GM23338 (cell line): ENCODE results near the gene CCDC61. TPM values are rescaled to one million over a fixed set of nuclear protein-coding genes. Genes with fewer than 3 reads are reported as not detected.

Experiments used
- ATAC-seq: fragments of 200-7000 bp; cut with Tn5 transposase; 3 replicates; pipeline ENCODE4 v1.9.1; 2020
- DNase-seq: peaks from one replicate; pipeline ENCODE4 v3.0.0-alpha.2; 2015; ENCODE audit warnings: low spot score
- H2AFZ ChIP-seq: fragments of 200-600 bp; sonication (generic); 2 replicates; pipeline ENCODE4 v1.8.0; 2016; ENCODE audit warnings: antibody characterized with exemption, mild to moderate bottlenecking, moderate library complexity
- H3F3A ChIP-seq: fragments of 200-600 bp; sonication (generic); replicated peaks from 2 replicates; pipeline ENCODE4 v1.8.0; 2017; ENCODE audit warnings: antibody characterized with exemption, mixed run types, low read depth
- H3K27ac ChIP-seq: fragments of 200-600 bp; sonication (generic); 2 replicates; pipeline ENCODE4 v1.6.1; 2016; ENCODE audit warnings: low read depth
- H3K27me3 ChIP-seq: fragments of 200-600 bp; sonication (generic); 2 replicates; pipeline ENCODE4 v1.8.0; 2016; ENCODE audit warnings: mild to moderate bottlenecking, mixed run types, moderate library complexity; ENCODE audit not compliant: insufficient read depth
- H3K36me3 ChIP-seq: fragments of 200-600 bp; sonication (generic); 2 replicates; pipeline ENCODE4 v1.8.0; 2016; ENCODE audit warnings: mild to moderate bottlenecking; ENCODE audit not compliant: insufficient read depth
- H3K4me1 ChIP-seq: fragments of 200-600 bp; sonication (generic); 2 replicates; pipeline ENCODE4 v1.8.0; 2016; ENCODE audit warnings: mild to moderate bottlenecking, moderate library complexity; ENCODE audit not compliant: insufficient read depth
- H3K4me2 ChIP-seq: fragments of 200-600 bp; sonication (generic); 2 replicates; pipeline ENCODE4 v1.7.1; 2017; ENCODE audit warnings: mixed run types
- H3K4me3 ChIP-seq: fragments of 200-600 bp; sonication (generic); 2 replicates; pipeline ENCODE4 v1.6.1; 2016; ENCODE audit warnings: mixed run types
- H3K79me2 ChIP-seq: fragments of 200-600 bp; sonication (generic); replicated peaks from 2 replicates; pipeline ENCODE4 v1.8.0; 2017; ENCODE audit warnings: mild to moderate bottlenecking; ENCODE audit not compliant: insufficient read depth
- H3K9me2 ChIP-seq: fragments of 200-600 bp; sonication (generic); 2 replicates; pipeline ENCODE4 v1.8.0; 2017; ENCODE audit not compliant: insufficient read depth
- H4K20me1 ChIP-seq: fragments of 200-600 bp; sonication (generic); replicated peaks from 2 replicates; pipeline ENCODE4 v1.8.0; 2017; ENCODE audit warnings: mild to moderate bottlenecking; ENCODE audit not compliant: insufficient read depth
- H3K27ac Mint-ChIP-seq: 2 replicates; pipeline ENCODE4 v1.8.0; 2020; ENCODE audit warnings: inconsistent platforms, mild to moderate bottlenecking, moderate library complexity, mixed read lengths
- H3K27me3 Mint-ChIP-seq: 3 replicates; pipeline ENCODE4 v1.8.0; 2022; ENCODE audit warnings: low read depth, mild to moderate bottlenecking, moderate library complexity, mixed read lengths, inconsistent platforms; ENCODE audit not compliant: insufficient read depth, poor library complexity
- H3K36me3 Mint-ChIP-seq: 3 replicates; pipeline ENCODE4 v1.8.0; 2021; ENCODE audit warnings: low read depth, mild to moderate bottlenecking, inconsistent platforms, moderate library complexity, mixed read lengths
- H3K4me1 Mint-ChIP-seq: 3 replicates; pipeline ENCODE4 v1.8.0; 2020; ENCODE audit warnings: mild to moderate bottlenecking, inconsistent platforms, mixed read lengths
- H3K4me3 Mint-ChIP-seq: 3 replicates; pipeline ENCODE4 v1.8.0; 2021; ENCODE audit warnings: moderate library complexity, mild to moderate bottlenecking, inconsistent platforms, mixed read lengths
- H3K9me3 Mint-ChIP-seq: 3 replicates; pipeline ENCODE4 v1.8.0; 2020; ENCODE audit warnings: moderate library complexity, mild to moderate bottlenecking, inconsistent platforms, mixed read lengths
- CREB1 ChIP-seq: fragments of 250-450 bp; sonication (Bioruptor Pico); IDR thresholded peaks from 2 replicates; pipeline ENCODE4 v1.5.0; 2020; ENCODE audit warnings: low read depth, mild to moderate bottlenecking, moderate library complexity
- CTCF ChIP-seq, 2 experiments: fragments of 200-600 bp in 1 of 2; sonication (generic) in 1 of 2; conservative IDR thresholded peaks; 2 replicates each; pipeline versions ENCODE4 v1.5.1 to v1.6.1; 2016 to 2017; ENCODE audit warnings: antibody characterized with exemption in 2 of 2, low read depth in 2 of 2, mild to moderate bottlenecking in 2 of 2, moderate library complexity in 1 of 2
- ETS1 ChIP-seq: IDR thresholded peaks from 2 replicates; pipeline ENCODE4 v1.6.1; 2016; ENCODE audit warnings: antibody characterized with exemption
- EZH2 ChIP-seq: fragments of 200-600 bp; sonication (generic); IDR thresholded peaks from one replicate; pipeline ENCODE4 v1.8.0; 2017; ENCODE audit warnings: antibody characterized with exemption, mild to moderate bottlenecking, low read depth; ENCODE audit not compliant: unreplicated experiment
- EZH2phosphoT487 ChIP-seq: fragments of 200-600 bp; sonication (generic); IDR thresholded peaks from one replicate; pipeline ENCODE4 v1.8.1; 2018; ENCODE audit warnings: antibody characterized with exemption; ENCODE audit not compliant: unreplicated experiment
- JUNB ChIP-seq: IDR thresholded peaks from one replicate; pipeline ENCODE4 v1.6.1; 2016; ENCODE audit warnings: antibody characterized with exemption; ENCODE audit not compliant: unreplicated experiment
- POLR2AphosphoS5 ChIP-seq: IDR thresholded peaks from 2 replicates; pipeline ENCODE4 v1.6.1; 2016; ENCODE audit warnings: antibody characterized with exemption, low read depth
- REST ChIP-seq: IDR thresholded peaks from one replicate; pipeline ENCODE4 v1.6.1; 2018; ENCODE audit warnings: antibody characterized with exemption; ENCODE audit not compliant: unreplicated experiment
- STAT1 ChIP-seq: IDR thresholded peaks from one replicate; pipeline ENCODE4 v1.6.1; 2016; ENCODE audit warnings: antibody characterized with exemption; ENCODE audit not compliant: unreplicated experiment
- ZNF114 ChIP-seq: fragments of 250-450 bp; sonication (Bioruptor Pico); IDR thresholded peaks from 2 replicates; pipeline ENCODE4 v1.5.0; 2020; ENCODE audit warnings: mild to moderate bottlenecking, moderate library complexity
- ZNF331 ChIP-seq: fragments of 250-450 bp; sonication (Bioruptor Pico); IDR thresholded peaks from 2 replicates; pipeline ENCODE4 v1.5.0; 2020; ENCODE audit warnings: low read depth, mild to moderate bottlenecking, moderate library complexity
- polyA plus RNA-seq: library from polyadenylated mRNA; unstranded; fragments of >200 nt; fragmentation: Nextera tagmentation; extraction: Ambion mirVana; gene quantifications from 2 replicates; pipeline ENCODE4 v1.2.1, GENCODE V29; 2016
- total RNA-seq: library from RNA; depleted of rRNA; stranded (reverse); fragments of >200 nt; shearing (Covaris generic); gene quantifications from 2 replicates; pipeline ENCODE4 v1.2.3, GENCODE V29; 2014
- TF ChIP-seq, protein P1 (sequence below): fragments of 250-450 bp; sonication (Bioruptor Pico); IDR thresholded peaks from 2 replicates; pipeline ENCODE4 v1.5.0; 2020; ENCODE audit warnings: mild to moderate bottlenecking, moderate library complexity

Gene CCDC61
- total and polyA plus RNA-seq, 2 experiments from 2014 or later: 9.8 to 22.4 TPM

DNA sequence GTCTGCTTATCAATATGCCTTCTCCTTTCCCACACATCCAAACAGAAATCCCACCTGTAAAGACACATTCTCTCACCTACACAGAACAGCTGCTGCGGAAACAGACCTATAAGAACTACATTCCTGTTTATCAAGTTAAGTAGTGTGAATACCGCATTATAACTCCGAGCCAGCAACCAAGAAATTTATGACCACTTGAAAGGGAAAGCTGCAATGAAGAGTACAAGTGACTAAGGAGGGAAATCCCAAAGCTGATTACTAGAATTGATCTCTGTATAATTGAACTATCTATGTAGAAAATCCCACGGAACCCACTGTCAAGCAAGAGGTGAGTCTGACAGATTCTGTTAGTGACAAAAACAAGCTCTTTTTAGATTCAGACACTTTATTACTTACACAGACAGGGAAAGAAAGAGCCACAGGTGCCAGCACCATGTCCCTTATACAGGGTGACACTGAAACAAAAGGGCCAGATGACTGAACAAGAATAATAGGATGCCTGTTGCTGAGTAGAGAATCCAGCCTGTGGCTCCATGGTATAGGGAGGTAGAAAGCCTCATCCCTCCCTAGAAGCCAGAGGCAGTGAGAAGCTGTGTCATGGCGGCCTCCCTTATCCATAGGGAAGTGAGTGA, 47.1 kb downstream of the CCDC61 start:
- Mint-ChIP-seq H3K27ac (no peak overlapping the region), H3K4me1 (no peaks in the 10 kb centered on the region), H3K9me3 (peaks cover 56% of the 10 kb centered on the region), H3K4me3 (no peak overlapping the region), H3K36me3 (peaks cover 6% of the 10 kb centered on the region; the same call in 2 of the 3 replicates), H3K27me3 (peaks cover 2% of the 10 kb centered on the region)
- ATAC-seq: no peak
- Histone ChIP-seq H3K27ac (no peak overlapping the region), H2AFZ (no peak overlapping the region), H3K36me3 (no peaks in the 10 kb centered on the region; the same call in 1 of the 2 replicates), H3K79me2 (no peaks in the 10 kb centered on the region), H3K4me1 (no peaks in the 10 kb centered on the region), H3F3A (no peaks in the 10 kb centered on the region), H3K9me2 (0 out of 2 replicates have a peak, but pooled peaks cover 2% of the 10 kb centered on the region), H3K4me3 (no peak overlapping the region), H3K27me3 (peaks cover 7% of the 10 kb centered on the region; the same call in 1 of the 2 replicates), H3K4me2 (no peak overlapping the region), H4K20me1 (no peaks in the 10 kb centered on the region)
- no peak for DNase-seq
- TF ChIP-seq ETS1 (no peak), ZNF331 (CRISPR knock-in tag) (no peak), CTCF (conservative IDR thresholded peaks at IDR 0.05; ENCODE audit: low read depth in 2 of 2) (no peak), ZNF114 (CRISPR knock-in tag) (no peak), POLR2AphosphoS5 (no peak), REST (no peak), CREB1 (CRISPR knock-in tag) (no peak), EZH2 (no peak), STAT1 (no peak), JUNB (no peak), EZH2phosphoT487 (no peak)
- TF ChIP-seq, protein P1, sequence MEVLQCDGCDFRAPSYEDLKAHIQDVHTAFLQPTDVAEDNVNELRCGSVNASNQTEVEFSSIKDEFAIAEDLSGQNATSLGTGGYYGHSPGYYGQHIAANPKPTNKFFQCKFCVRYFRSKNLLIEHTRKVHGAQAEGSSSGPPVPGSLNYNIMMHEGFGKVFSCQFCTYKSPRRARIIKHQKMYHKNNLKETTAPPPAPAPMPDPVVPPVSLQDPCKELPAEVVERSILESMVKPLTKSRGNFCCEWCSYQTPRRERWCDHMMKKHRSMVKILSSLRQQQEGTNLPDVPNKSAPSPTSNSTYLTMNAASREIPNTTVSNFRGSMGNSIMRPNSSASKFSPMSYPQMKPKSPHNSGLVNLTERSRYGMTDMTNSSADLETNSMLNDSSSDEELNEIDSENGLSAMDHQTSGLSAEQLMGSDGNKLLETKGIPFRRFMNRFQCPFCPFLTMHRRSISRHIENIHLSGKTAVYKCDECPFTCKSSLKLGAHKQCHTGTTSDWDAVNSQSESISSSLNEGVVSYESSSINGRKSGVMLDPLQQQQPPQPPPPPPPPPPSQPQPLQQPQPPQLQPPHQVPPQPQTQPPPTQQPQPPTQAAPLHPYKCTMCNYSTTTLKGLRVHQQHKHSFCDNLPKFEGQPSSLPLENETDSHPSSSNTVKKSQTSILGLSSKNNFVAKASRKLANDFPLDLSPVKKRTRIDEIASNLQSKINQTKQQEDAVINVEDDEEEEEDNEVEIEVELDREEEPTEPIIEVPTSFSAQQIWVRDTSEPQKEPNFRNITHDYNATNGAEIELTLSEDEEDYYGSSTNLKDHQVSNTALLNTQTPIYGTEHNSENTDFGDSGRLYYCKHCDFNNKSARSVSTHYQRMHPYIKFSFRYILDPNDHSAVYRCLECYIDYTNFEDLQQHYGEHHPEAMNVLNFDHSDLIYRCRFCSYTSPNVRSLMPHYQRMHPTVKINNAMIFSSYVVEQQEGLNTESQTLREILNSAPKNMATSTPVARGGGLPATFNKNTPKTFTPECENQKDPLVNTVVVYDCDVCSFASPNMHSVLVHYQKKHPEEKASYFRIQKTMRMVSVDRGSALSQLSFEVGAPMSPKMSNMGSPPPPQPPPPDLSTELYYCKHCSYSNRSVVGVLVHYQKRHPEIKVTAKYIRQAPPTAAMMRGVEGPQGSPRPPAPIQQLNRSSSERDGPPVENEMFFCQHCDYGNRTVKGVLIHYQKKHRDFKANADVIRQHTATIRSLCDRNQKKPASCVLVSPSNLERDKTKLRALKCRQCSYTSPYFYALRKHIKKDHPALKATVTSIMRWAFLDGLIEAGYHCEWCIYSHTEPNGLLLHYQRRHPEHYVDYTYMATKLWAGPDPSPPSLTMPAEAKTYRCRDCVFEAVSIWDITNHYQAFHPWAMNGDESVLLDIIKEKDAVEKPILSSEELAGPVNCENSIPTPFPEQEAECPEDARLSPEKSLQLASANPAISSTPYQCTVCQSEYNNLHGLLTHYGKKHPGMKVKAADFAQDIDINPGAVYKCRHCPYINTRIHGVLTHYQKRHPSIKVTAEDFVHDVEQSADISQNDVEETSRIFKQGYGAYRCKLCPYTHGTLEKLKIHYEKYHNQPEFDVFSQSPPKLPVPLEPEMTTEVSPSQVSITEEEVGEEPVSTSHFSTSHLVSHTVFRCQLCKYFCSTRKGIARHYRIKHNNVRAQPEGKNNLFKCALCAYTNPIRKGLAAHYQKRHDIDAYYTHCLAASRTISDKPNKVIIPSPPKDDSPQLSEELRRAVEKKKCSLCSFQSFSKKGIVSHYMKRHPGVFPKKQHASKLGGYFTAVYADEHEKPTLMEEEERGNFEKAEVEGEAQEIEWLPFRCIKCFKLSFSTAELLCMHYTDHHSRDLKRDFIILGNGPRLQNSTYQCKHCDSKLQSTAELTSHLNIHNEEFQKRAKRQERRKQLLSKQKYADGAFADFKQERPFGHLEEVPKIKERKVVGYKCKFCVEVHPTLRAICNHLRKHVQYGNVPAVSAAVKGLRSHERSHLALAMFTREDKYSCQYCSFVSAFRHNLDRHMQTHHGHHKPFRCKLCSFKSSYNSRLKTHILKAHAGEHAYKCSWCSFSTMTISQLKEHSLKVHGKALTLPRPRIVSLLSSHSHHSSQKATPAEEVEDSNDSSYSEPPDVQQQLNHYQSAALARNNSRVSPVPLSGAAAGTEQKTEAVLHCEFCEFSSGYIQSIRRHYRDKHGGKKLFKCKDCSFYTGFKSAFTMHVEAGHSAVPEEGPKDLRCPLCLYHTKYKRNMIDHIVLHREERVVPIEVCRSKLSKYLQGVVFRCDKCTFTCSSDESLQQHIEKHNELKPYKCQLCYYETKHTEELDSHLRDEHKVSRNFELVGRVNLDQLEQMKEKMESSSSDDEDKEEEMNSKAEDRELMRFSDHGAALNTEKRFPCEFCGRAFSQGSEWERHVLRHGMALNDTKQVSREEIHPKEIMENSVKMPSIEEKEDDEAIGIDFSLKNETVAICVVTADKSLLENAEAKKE (CRISPR knock-in tag): no peak
